ENCODE measurements around the gene KIF26B.

DNA sequence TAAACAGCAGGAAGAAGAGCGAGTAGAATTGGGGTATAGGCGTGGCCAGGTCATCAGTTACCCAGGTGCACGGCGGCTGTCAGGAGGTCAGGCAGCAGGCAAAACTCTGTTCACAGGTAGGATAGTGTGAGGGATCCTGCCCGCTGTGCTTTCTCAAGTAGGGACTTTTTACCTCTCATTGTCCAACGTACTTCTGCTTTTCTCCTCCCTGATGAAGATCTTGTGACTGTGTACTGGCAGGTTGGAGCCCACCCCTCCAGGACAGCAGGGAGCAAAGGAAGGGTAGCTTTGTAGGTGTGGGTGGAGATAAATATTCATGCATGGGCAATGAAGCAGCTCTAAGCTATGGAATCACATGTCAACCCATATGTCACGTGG lies 373.5 kb downstream of the KIF26B start:
- TF ChIP-seq, protein P1, sequence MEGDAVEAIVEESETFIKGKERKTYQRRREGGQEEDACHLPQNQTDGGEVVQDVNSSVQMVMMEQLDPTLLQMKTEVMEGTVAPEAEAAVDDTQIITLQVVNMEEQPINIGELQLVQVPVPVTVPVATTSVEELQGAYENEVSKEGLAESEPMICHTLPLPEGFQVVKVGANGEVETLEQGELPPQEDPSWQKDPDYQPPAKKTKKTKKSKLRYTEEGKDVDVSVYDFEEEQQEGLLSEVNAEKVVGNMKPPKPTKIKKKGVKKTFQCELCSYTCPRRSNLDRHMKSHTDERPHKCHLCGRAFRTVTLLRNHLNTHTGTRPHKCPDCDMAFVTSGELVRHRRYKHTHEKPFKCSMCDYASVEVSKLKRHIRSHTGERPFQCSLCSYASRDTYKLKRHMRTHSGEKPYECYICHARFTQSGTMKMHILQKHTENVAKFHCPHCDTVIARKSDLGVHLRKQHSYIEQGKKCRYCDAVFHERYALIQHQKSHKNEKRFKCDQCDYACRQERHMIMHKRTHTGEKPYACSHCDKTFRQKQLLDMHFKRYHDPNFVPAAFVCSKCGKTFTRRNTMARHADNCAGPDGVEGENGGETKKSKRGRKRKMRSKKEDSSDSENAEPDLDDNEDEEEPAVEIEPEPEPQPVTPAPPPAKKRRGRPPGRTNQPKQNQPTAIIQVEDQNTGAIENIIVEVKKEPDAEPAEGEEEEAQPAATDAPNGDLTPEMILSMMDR (optimal IDR thresholded peaks at IDR 0.05 in 1 of 3, IDR thresholded peaks at IDR 0.05 in 1 of 3, conservative IDR thresholded peaks at IDR 0.05 in 1 of 3; ENCODE audit: extremely low read depth in 1 of 3, insufficient read depth in 2 of 3, low read length in 3 of 3), result no peak
- TF ChIP-seq EZH2 (IDR thresholded peaks at IDR 0.05; ENCODE audit: low read length), result no peak
